HepG2 (cell line): ENCODE results near the gene KLHDC8B. TPM values are rescaled to one million over a fixed set of nuclear protein-coding genes. Genes with fewer than 3 reads are reported as not detected.

ENCODE experiments used
- ATAC-seq: fragments of 200-7000 bp; cut with Tn5 transposase; 3 replicates; pipeline ENCODE4 v1.9.1; 2020; ENCODE audit warnings: mild to moderate bottlenecking, moderate library complexity
- BruUV-seq: library from RNA; stranded (reverse); fragments of 400-500 nt; replicated peaks from 2 replicates; lab custom pipeline; 2021; lab: Mats Ljungman, UMichigan
- CTCF ChIA-PET: fragments of 300-600 bp; formaldehyde crosslinking; extraction: SDS; loops from one replicate; lab custom pipeline; 2021; ENCODE audit warnings: low total read pairs, inconsistent platforms, low intra/inter-chr PET ratio; lab: Yijun Ruan, JAX
- POLR2A ChIA-PET: fragments of 350-600 bp; sonication (Branson Sonifier 250); formaldehyde crosslinking; loops from one replicate; lab custom pipeline; 2020; ENCODE audit warnings: antibody characterized with exemption, inconsistent platforms; lab: Yijun Ruan, JAX
- DNase-seq: peaks from one replicate; pipeline ENCODE4 v3.0.0-alpha.2; 2015; ENCODE audit warnings: low spot score
- FAIRE-seq: peaks from 3 replicates; lab custom pipeline; 2011; peaks lifted over from hg19 to GRCh38; lab: Jason Lieb, UNC
- H2AFZ ChIP-seq: one replicate; pipeline ENCODE4 v1.6.1; 2011; ENCODE audit warnings: low read length, inconsistent platforms
- H3K27ac ChIP-seq: fragments of 300-600 bp; 3 replicates; pipeline ENCODE4 v1.8.0; 2011; ENCODE audit warnings: mixed run types, mild to moderate bottlenecking, mixed read lengths, low read length, inconsistent platforms; ENCODE audit not compliant: insufficient read depth; ENCODE audit errors: extremely low read length
- H3K27me3 ChIP-seq, 2 experiments: fragments of 200-600 bp in 1 of 2; 2 replicates in 1 of 2; 3 replicates in 1 of 2; pipeline versions ENCODE4 v1.6.0 to v1.8.0; 2011; ENCODE audit warnings: low read length in 2 of 2, mild to moderate bottlenecking in 2 of 2, moderate library complexity in 2 of 2, inconsistent platforms in 1 of 2; ENCODE audit not compliant: insufficient read depth in 2 of 2, control insufficient read depth in 1 of 2
- H3K36me3 ChIP-seq, 2 experiments: fragments of 200-600 bp in 1 of 2; replicated peaks in 1 of 2; 2 replicates in 1 of 2; 3 replicates in 1 of 2; pipeline versions ENCODE4 v1.5.1 to v1.8.0; 2011; ENCODE audit warnings: low read length in 2 of 2, inconsistent platforms in 1 of 2; ENCODE audit not compliant: insufficient read depth in 2 of 2, control insufficient read depth in 1 of 2
- H3K4me1 ChIP-seq: 2 replicates; pipeline ENCODE4 v1.5.1; 2012; ENCODE audit warnings: low read length, inconsistent platforms; ENCODE audit not compliant: insufficient read depth
- H3K4me2 ChIP-seq: 2 replicates; pipeline ENCODE4 v1.6.0; 2011; ENCODE audit warnings: low read depth, low read length, inconsistent platforms
- H3K4me3 ChIP-seq, 3 experiments: fragments of 200-600 bp in 1 of 3; sonication (generic), shearing (Covaris generic) in 1 of 3; replicated peaks in 1 of 3; 2 replicates each; pipeline ENCODE4 v1.5.1; 2011 to 2016; ENCODE audit warnings: low read length in 3 of 3, inconsistent platforms in 2 of 3, low read depth in 2 of 3, mild to moderate bottlenecking in 2 of 3, control low read depth in 1 of 3, mixed read lengths in 1 of 3; ENCODE audit not compliant: insufficient read depth in 1 of 3
- H3K79me2 ChIP-seq: one replicate; pipeline ENCODE4 v1.6.1; 2011; ENCODE audit warnings: low read length, inconsistent platforms; ENCODE audit not compliant: insufficient read depth
- H3K9ac ChIP-seq: 2 replicates; pipeline ENCODE4 v1.6.0; 2011; ENCODE audit warnings: mild to moderate bottlenecking, low read depth, low read length, inconsistent platforms; ENCODE audit not compliant: insufficient read depth
- H3K9me3 ChIP-seq: 2 replicates; pipeline ENCODE4 v1.5.1; 2012; ENCODE audit warnings: mild to moderate bottlenecking, low read length
- H4K20me1 ChIP-seq: 2 replicates; pipeline ENCODE4 v1.6.0; 2011; ENCODE audit warnings: inconsistent platforms, mild to moderate bottlenecking, low read length, moderate library complexity; ENCODE audit not compliant: insufficient read depth
- HDAC1 ChIP-seq: sonication (generic); formaldehyde crosslinking; IDR thresholded peaks from 2 replicates; pipeline ENCODE4 v1.5.1; 2020; ENCODE audit warnings: mild to moderate bottlenecking, missing genetic modification reagents
- IRX3 ChIP-seq: sonication (generic); formaldehyde crosslinking; IDR thresholded peaks from 2 replicates; pipeline ENCODE4 v1.8.1; 2023; ENCODE audit warnings: mild to moderate bottlenecking, low read depth, missing genetic modification reagents, borderline replicate concordance
- MTF2 ChIP-seq: sonication (generic); formaldehyde crosslinking; IDR thresholded peaks from 2 replicates; pipeline ENCODE4 v1.5.0; 2020; ENCODE audit warnings: missing genetic modification reagents, borderline replicate concordance
- PHF5A ChIP-seq: IDR thresholded peaks from one replicate; pipeline ENCODE4 v1.6.1; 2018; ENCODE audit warnings: low read depth, missing genetic modification reagents; ENCODE audit not compliant: unreplicated experiment
- ZFP82 ChIP-seq: sonication (generic); formaldehyde crosslinking; IDR thresholded peaks from 2 replicates; pipeline ENCODE4 v1.5.1; 2020; ENCODE audit warnings: mild to moderate bottlenecking, missing genetic modification reagents, borderline replicate concordance
- ZNF234 ChIP-seq: sonication (generic); formaldehyde crosslinking; conservative IDR thresholded peaks from 2 replicates; pipeline ENCODE4 v1.5.1; 2020; ENCODE audit warnings: mild to moderate bottlenecking, missing genetic modification reagents
- ZNF383 ChIP-seq: sonication (generic); formaldehyde crosslinking; IDR thresholded peaks from 2 replicates; pipeline ENCODE4 v1.4.0; 2020; ENCODE audit warnings: missing genetic modification reagents, mild to moderate bottlenecking, borderline replicate concordance
- ZNF598 ChIP-seq: sonication (generic); formaldehyde crosslinking; IDR thresholded peaks from 2 replicates; pipeline ENCODE4 v1.5.1; 2020; ENCODE audit warnings: mild to moderate bottlenecking, missing genetic modification reagents, borderline replicate concordance
- ZNF737 ChIP-seq: sonication (generic); formaldehyde crosslinking; IDR thresholded peaks from 2 replicates; pipeline ENCODE4 v1.5.0; 2020; ENCODE audit warnings: missing genetic modification reagents, mild to moderate bottlenecking, borderline replicate concordance
- WGBS: methylation state at CpG from one replicate; pipeline ENCODE4 v1.1.6; 2017; ENCODE audit warnings: low lambda C conversion rate; 5-methylcytosine and 5-hydroxymethylcytosine counted together
- in situ Hi-C: cut with HindIII; loops from 2 replicates; pipeline ENCODE4 v1.10.0; 2017; ENCODE audit warnings: low pct_unique_long_range_greater_than_20kb; ENCODE audit not compliant: extremely low pct_ligation_motif_present
- intact Hi-C: fragments of 100-400 bp; cut with micrococcal nuclease; formaldehyde crosslinking; loops from one replicate; pipeline ENCODE4 v1.10.0; 2022; ENCODE audit not compliant: unreplicated experiment
- polyA plus RNA-seq, 8 experiments: library from polyadenylated mRNA; depleted of rRNA in 3 of 8; stranded (reverse) in 7 of 8; unstranded in 1 of 8; fragments of >200 nt; fragmentation: Illumina TruSeq in 4 of 8; extraction: Trizol in 4 of 8; gene quantifications; 2 replicates each; pipeline versions ENCODE4 v1.2.1 to v1.2.3, GENCODE V29; 2011 to 2016; ENCODE audit warnings: low read depth in 4 of 8, missing spikeins in 1 of 8, mixed read lengths in 1 of 8; ENCODE audit not compliant: insufficient read depth in 1 of 8
- total RNA-seq, 5 experiments: library from RNA; depleted of rRNA; stranded (reverse); fragments of >200 nt; fragmentation: Illumina TruSeq; extraction: Trizol; gene quantifications; 2 replicates each; pipeline ENCODE4 v1.2.3, GENCODE V29; 2016; ENCODE audit warnings: low read depth in 1 of 5
- TF ChIP-seq, protein P1 (sequence below): sonication (generic); formaldehyde crosslinking; IDR thresholded peaks from 2 replicates; pipeline ENCODE4 v1.4.0; 2020; ENCODE audit warnings: missing genetic modification reagents
- TF ChIP-seq, protein P2 (sequence below): sonication (generic); formaldehyde crosslinking; IDR thresholded peaks from 2 replicates; pipeline ENCODE4 v1.4.0; 2020; ENCODE audit warnings: missing genetic modification reagents, borderline replicate concordance
- TF ChIP-seq, protein P3 (sequence below): sonication (generic); formaldehyde crosslinking; IDR thresholded peaks from 2 replicates; pipeline ENCODE4 v1.8.0; 2022; ENCODE audit warnings: low read depth, missing genetic modification reagents
- TF ChIP-seq, protein P4 (sequence below): IDR thresholded peaks from 2 replicates; pipeline ENCODE4 v1.6.1; 2016

The KLHDC8B gene
- total and polyA plus RNA-seq, 2 of the 13 experiments (the other 11 are each of a cell fraction or from before 2014, with no cell fraction given) = 17.2 to 17.8 TPM

DNA sequence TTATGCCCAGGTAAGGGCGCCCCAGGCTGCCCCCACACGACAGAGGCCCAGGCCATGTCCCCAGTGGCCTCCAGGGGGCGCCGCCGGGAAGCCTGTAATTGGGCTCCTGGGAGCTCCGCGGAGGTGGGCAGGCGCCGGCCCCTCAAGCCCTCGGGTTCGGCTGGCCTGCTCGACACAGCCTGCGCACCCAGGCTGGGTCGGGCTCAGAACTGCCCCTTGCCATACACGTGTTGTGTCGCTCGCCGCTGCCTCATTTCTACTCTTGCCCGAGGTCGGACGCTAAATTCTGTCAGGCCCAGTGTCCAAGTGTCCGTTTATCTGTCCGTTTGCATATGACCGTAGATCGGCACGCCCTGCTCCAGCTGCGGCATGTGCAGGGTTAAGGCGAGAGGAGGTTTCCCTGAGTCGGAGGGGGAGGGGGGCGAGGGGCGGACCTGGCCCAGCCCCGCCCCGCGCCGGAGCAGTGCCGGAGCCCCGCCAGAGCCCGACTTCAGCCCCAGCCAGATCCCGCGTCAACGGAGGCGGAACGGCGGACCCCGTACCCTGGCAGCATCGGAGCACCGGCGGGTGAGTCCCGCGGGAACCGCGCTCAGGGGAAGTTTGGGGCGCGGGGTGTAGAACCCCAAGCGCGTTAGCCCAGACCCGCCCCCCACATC is at the start of gene KLHDC8B (continued):
- TF ChIP-seq, protein P1, sequence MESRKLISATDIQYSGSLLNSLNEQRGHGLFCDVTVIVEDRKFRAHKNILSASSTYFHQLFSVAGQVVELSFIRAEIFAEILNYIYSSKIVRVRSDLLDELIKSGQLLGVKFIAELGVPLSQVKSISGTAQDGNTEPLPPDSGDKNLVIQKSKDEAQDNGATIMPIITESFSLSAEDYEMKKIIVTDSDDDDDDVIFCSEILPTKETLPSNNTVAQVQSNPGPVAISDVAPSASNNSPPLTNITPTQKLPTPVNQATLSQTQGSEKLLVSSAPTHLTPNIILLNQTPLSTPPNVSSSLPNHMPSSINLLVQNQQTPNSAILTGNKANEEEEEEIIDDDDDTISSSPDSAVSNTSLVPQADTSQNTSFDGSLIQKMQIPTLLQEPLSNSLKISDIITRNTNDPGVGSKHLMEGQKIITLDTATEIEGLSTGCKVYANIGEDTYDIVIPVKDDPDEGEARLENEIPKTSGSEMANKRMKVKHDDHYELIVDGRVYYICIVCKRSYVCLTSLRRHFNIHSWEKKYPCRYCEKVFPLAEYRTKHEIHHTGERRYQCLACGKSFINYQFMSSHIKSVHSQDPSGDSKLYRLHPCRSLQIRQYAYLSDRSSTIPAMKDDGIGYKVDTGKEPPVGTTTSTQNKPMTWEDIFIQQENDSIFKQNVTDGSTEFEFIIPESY (CRISPR knock-in tag) = no peak; the same call in 1 of the 2 replicates

DNA sequence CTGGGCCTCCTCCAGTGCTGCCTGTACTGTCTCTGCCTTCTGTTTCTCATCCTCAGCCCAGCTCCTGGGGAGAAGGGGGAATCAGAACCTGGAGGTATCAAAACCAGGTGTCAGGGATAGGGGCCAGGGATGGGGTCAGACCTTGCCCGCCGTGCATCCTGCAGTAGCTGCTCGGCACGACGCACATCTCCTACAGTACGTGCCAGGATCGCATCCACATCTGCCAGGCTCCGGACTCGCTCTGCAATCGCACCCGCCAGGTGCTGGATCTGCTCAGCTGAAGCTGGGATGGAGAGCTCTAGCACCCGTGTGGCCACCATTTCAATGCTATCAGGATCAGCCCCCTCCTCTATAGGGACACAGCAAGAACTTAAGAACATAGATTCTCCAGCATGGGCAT is 49.4 kb upstream of the KLHDC8B start:
- Histone ChIP-seq H2AFZ (no peak overlapping the region), H3K4me3 (no peak overlapping the region), H3K79me2 (peaks cover 14% of the 10 kb centered on the region), H4K20me1 (no peaks in the 10 kb centered on the region), H3K27me3 (no peaks in the 10 kb centered on the region; a peak in 1 of 5 replicates), H3K4me1 (peaks cover 19% of the 10 kb centered on the region), H3K36me3 (peaks cover 20 to 47% of the 10 kb centered on the region in 2 experiments), H3K4me2 (no peak overlapping the region), H3K9ac (no peak overlapping the region), H3K27ac (no peak overlapping the region), H3K9me3 (no peaks in the 10 kb centered on the region)
- POLR2A ChIA-PET = interaction anchor here (1.6 to 4.3 kb wide), 5 partner anchors 12 to 115 kb away, joined by 12 to 110 read pairs (median 32); partner anchors contain the start of genes IMPDH2, LAMB2, QRICH1 and WDR6
- no peak for ATAC-seq
- WGBS = 100% methylated on average over 3 of the region's 12 CpGs
- in situ Hi-C loops (no loop called here), intact Hi-C loops (no loop called here)
- CTCF ChIA-PET = no interaction called here
- DNase-seq = no peak
- BruUV-seq = no TSS peak
- FAIRE-seq = no peak
- TF ChIP-seq, protein P2, sequence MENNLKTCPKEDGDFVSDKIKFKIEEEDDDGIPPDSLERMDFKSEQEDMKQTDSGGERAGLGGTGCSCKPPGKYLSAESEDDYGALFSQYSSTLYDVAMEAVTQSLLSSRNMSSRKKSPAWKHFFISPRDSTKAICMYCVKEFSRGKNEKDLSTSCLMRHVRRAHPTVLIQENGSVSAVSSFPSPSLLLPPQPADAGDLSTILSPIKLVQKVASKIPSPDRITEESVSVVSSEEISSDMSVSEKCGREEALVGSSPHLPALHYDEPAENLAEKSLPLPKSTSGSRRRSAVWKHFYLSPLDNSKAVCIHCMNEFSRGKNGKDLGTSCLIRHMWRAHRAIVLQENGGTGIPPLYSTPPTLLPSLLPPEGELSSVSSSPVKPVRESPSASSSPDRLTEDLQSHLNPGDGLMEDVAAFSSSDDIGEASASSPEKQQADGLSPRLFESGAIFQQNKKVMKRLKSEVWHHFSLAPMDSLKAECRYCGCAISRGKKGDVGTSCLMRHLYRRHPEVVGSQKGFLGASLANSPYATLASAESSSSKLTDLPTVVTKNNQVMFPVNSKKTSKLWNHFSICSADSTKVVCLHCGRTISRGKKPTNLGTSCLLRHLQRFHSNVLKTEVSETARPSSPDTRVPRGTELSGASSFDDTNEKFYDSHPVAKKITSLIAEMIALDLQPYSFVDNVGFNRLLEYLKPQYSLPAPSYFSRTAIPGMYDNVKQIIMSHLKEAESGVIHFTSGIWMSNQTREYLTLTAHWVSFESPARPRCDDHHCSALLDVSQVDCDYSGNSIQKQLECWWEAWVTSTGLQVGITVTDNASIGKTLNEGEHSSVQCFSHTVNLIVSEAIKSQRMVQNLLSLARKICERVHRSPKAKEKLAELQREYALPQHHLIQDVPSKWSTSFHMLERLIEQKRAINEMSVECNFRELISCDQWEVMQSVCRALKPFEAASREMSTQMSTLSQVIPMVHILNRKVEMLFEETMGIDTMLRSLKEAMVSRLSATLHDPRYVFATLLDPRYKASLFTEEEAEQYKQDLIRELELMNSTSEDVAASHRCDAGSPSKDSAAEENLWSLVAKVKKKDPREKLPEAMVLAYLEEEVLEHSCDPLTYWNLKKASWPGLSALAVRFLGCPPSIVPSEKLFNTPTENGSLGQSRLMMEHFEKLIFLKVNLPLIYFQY (CRISPR knock-in tag) = no peak
- TF ChIP-seq MTF2 (CRISPR knock-in tag) (no peak), IRX3 (CRISPR knock-in tag) (no peak), ZNF737 (CRISPR knock-in tag) (no peak), PHF5A (CRISPR knock-in tag) (no peak), HDAC1 (CRISPR knock-in tag) (no peak), ZFP82 (CRISPR knock-in tag) (no peak), ZNF234 (CRISPR knock-in tag) (no peak), ZNF383 (CRISPR knock-in tag) (no peak), ZNF598 (CRISPR knock-in tag) (no peak)
- TF ChIP-seq, protein P3, sequence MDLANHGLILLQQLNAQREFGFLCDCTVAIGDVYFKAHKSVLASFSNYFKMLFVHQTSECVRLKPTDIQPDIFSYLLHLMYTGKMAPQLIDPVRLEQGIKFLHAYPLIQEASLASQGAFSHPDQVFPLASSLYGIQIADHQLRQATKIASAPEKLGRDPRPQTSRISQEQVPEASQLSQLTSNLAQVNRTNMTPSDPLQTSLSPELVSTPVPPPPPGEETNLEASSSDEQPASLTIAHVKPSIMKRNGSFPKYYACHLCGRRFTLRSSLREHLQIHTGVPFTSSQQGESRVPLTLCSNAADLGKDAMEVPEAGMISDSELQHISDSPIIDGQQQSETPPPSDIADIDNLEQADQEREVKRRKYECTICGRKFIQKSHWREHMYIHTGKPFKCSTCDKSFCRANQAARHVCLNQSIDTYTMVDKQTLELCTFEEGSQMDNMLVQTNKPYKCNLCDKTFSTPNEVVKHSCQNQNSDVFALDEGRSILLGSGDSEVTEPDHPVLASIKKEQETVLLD (CRISPR knock-in tag) = no peak
- TF ChIP-seq, protein P4, sequence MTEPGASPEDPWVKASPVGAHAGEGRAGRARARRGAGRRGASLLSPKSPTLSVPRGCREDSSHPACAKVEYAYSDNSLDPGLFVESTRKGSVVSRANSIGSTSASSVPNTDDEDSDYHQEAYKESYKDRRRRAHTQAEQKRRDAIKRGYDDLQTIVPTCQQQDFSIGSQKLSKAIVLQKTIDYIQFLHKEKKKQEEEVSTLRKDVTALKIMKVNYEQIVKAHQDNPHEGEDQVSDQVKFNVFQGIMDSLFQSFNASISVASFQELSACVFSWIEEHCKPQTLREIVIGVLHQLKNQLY (CRISPR knock-in tag) = no peak
